Measurements from ENCODE around the gene ACTL8. TPM values are rescaled to one million over a fixed set of nuclear protein-coding genes. Genes with fewer than 3 reads are reported as not detected.

Gene ACTL8
- total and polyA plus RNA-seq, 2 donors from 2014 or later, result not detected

DNA sequence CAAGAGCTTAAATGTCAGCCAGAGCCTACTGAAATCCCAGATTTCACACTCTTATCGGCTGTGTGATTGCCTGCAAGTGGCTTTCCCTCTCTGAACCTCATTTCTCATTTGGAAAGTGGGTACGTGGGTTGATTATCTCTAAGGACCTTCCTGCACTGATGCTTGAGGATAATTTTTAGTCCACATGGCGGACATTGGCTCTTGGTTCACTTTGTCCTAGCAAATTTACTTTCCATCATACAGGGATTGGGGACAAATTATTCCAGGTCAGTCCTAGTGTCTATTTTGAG is 111.6 kb downstream of the ACTL8 start:
- Histone ChIP-seq H3K27me3 (ENCODE audit: control insufficient read depth, insufficient read depth, low read length) (no peaks in the 10 kb centered on the region), H3K4me1 (ENCODE audit: control insufficient read depth in 2 of 3, insufficient read depth in 2 of 3, low read depth in 1 of 3, low read length in 3 of 3) (no peaks in the 10 kb centered on the region), H3K27ac (ENCODE audit: low read depth in 2 of 2, low read length in 2 of 2) (no peak overlapping the region), H3K9me3 (ENCODE audit: control insufficient read depth in 2 of 3, insufficient read depth in 1 of 3, low read length in 3 of 3) (peaks cover 0 to 8% (median 0%) of the 10 kb centered on the region in 3 donors), H3K9ac (ENCODE audit: low read length in 3 of 3) (no peak overlapping the region), H3K4me3 (ENCODE audit: low read length in 3 of 3) (no peak overlapping the region), H3K36me3 (ENCODE audit: control insufficient read depth in 2 of 3, insufficient read depth in 3 of 3, low read length in 3 of 3) (no peaks in the 10 kb centered on the region)
- FAIRE-seq (no peak), DNase-seq (no peak)
- intact Hi-C loops (cut with DNase I), result no loop called here
- TF ChIP-seq CTCF (IDR thresholded peaks at IDR 0.05; ENCODE audit: borderline replicate concordance, extremely low read depth, insufficient read depth), result no peak

DNA sequence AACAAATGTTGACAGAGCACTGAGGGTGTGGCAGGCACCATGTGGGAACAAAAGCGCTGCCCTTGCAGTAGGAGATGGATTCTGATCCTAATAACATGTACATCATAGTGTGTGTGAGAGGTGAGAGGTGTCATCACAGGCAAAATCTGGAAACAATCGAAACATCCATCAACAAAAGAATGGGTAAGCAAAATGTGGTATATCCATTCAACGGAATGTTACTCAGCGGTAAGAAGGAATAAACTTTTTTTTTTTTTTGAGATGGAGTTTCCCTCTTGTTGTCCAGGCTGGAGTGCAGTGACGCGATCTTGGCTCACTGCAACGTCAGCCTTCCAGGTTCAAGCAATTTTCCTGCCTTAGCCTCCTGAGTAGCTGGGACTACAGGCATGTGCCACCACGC is 112.3 kb downstream of the ACTL8 start:
- H3K36me3 ChIP-seq (ENCODE audit: control insufficient read depth in 2 of 3, insufficient read depth in 3 of 3, low read length in 3 of 3), result no peaks in the 10 kb centered on the region
- no peak overlapping the region for H3K4me3 ChIP-seq (ENCODE audit: low read length in 3 of 3)
- H3K27me3 ChIP-seq (ENCODE audit: control insufficient read depth, insufficient read depth, low read length), result no peaks in the 10 kb centered on the region
- no peak for FAIRE-seq
- no peak overlapping the region for H3K9ac ChIP-seq (ENCODE audit: low read length in 3 of 3)
- TF ChIP-seq CTCF (IDR thresholded peaks at IDR 0.05; ENCODE audit: borderline replicate concordance, extremely low read depth, insufficient read depth), result no peak
- no peak for DNase-seq
- H3K9me3 ChIP-seq (ENCODE audit: control insufficient read depth in 2 of 3, insufficient read depth in 1 of 3, low read length in 3 of 3), result peaks cover 0 to 8% (median 0%) of the 10 kb centered on the region in 3 donors
- no peaks in the 10 kb centered on the region for H3K4me1 ChIP-seq (ENCODE audit: control insufficient read depth in 2 of 3, insufficient read depth in 2 of 3, low read depth in 1 of 3, low read length in 3 of 3)
- H3K27ac ChIP-seq (ENCODE audit: low read depth in 2 of 2, low read length in 2 of 2), result no peak overlapping the region
- intact Hi-C loops (cut with DNase I), result no loop called here

DNA sequence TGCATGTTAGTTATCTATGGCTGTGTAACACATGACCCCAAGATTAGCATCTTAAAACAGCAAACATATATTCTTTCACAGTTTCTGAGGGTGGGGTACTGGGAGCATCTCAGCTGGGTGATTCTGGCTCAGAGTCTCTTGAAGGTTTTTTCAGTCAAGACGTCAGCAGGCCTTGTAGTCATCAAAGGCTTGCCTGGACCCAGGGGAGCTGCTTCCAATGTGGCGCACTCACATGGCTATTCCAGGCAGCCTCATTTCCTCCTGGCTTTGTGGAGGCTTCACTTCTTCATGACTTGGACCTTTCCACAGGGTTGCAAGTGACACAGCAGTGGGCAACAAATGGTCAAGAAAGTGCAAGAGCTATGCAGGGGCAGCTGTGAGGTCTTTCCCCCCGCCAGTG is 114.7 kb downstream of the ACTL8 start:
- Histone ChIP-seq H3K9me3 (ENCODE audit: control insufficient read depth in 2 of 3, insufficient read depth in 1 of 3, low read length in 3 of 3) (peaks cover 0 to 8% (median 0%) of the 10 kb centered on the region in 3 donors), H3K9ac (ENCODE audit: low read length in 3 of 3) (no peak overlapping the region), H3K36me3 (ENCODE audit: control insufficient read depth in 2 of 3, insufficient read depth in 3 of 3, low read length in 3 of 3) (no peaks in the 10 kb centered on the region), H3K27me3 (ENCODE audit: control insufficient read depth, insufficient read depth, low read length) (no peaks in the 10 kb centered on the region), H3K4me3 (ENCODE audit: low read length in 3 of 3) (no peak overlapping the region), H3K27ac (ENCODE audit: low read depth in 2 of 2, low read length in 2 of 2) (no peak overlapping the region), H3K4me1 (ENCODE audit: control insufficient read depth in 2 of 3, insufficient read depth in 2 of 3, low read depth in 1 of 3, low read length in 3 of 3) (no peaks in the 10 kb centered on the region)
- FAIRE-seq (no peak), DNase-seq (no peak)
- TF ChIP-seq CTCF (IDR thresholded peaks at IDR 0.05; ENCODE audit: borderline replicate concordance, extremely low read depth, insufficient read depth), result no peak
- intact Hi-C loops (cut with DNase I), result no loop called here

DNA sequence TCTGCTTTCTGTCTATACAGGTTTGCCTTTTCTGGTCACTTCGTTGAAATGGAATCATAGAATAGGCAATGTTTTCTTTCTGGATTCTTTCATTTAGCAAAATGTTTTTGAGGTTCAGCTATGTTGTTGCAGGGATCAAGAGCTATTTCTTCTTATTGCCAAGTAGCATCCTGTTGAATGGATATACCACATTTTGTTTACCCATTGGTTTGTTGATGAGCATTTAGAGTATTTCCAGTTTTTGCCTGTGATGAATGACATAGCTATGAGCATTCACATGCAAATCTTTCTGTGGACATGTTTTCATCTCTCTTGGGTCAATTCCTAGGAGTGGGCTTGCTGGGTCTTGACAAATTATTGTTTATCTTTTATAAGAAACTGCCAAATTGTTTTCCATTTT is 115.5 kb downstream of the ACTL8 start:
- H3K4me3 ChIP-seq (ENCODE audit: low read length in 3 of 3), result no peak overlapping the region
- H3K9me3 ChIP-seq (ENCODE audit: control insufficient read depth in 2 of 3, insufficient read depth in 1 of 3, low read length in 3 of 3), result peaks cover 0 to 8% (median 0%) of the 10 kb centered on the region in 3 donors
- no peaks in the 10 kb centered on the region for H3K4me1 ChIP-seq (ENCODE audit: control insufficient read depth in 2 of 3, insufficient read depth in 2 of 3, low read depth in 1 of 3, low read length in 3 of 3)
- no peak overlapping the region for H3K27ac ChIP-seq (ENCODE audit: low read depth in 2 of 2, low read length in 2 of 2)
- H3K9ac ChIP-seq (ENCODE audit: low read length in 3 of 3), result no peak overlapping the region
- intact Hi-C loops (cut with DNase I), result no loop called here
- TF ChIP-seq CTCF (IDR thresholded peaks at IDR 0.05; ENCODE audit: borderline replicate concordance, extremely low read depth, insufficient read depth), result no peak
- no peaks in the 10 kb centered on the region for H3K36me3 ChIP-seq (ENCODE audit: control insufficient read depth in 2 of 3, insufficient read depth in 3 of 3, low read length in 3 of 3)
- no peaks in the 10 kb centered on the region for H3K27me3 ChIP-seq (ENCODE audit: control insufficient read depth, insufficient read depth, low read length)
- FAIRE-seq (no peak), DNase-seq (no peak)

Measured in kidney (tissue), 14 donors.